NCI-H2227 (cell line): Measurements from ENCODE around the gene NSUN3.
A peak's percentile ranks its signal among the peaks of the same experiment; 100 is the strongest.
"Not testable (repeated sequence)": the region's sequence is repeated elsewhere in the genome, so short reads cannot be mapped to it uniquely, and the experiment has no call there.

Experiments
- DNase-seq: peaks from one replicate; lab custom pipeline; 2025; ENCODE audit not compliant: unreplicated experiment; lab: John Stamatoyannopoulos, UW

The NSUN3 gene

DNA sequence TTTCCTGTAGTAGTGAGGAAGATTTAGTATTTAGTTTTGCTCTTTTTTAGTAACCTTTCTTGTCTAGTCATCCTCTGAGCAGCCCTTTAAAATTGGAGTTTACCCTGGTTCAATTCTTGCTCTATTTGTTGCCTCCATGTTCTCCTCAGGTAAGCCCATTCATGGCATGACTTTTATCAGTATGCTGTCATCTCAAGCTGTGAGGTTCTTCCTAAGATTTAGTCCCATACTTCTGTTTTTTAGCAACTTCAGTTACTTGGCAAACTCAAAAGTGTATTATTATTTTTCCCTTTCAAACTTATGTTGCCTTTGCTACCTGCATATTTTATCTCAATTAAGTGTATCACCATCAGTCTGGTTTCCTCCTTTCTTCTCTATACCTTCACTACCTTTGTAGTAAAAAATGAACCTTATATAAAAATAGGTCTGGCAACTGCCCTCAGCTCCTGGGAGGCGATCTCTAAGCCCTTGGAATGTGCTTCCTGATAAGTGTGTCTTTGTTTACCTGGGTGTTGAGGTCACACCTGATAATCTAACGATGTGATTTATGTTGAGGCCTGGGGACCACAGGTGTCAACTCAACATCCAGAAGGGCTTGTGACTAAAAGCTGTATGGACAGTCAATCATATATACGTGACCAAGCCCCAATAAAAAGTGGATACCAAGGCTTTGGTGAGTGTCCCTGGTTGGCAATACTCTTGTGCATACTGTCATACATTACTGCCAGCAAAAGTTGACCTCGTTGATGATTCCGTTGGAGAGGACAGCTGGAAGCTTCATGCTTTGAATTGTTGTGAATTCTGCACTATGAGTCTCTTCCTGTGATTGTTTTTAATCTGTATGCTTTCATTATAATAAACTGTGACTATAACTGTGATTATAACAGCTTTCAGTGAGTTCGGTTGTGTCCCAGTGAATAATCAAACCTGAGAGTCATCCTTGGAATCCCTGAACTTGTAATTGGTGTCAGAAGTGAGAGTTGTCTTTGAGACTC, 3.9 kb downstream of the NSUN3 start:
- DNase-seq: no peak

DNA sequence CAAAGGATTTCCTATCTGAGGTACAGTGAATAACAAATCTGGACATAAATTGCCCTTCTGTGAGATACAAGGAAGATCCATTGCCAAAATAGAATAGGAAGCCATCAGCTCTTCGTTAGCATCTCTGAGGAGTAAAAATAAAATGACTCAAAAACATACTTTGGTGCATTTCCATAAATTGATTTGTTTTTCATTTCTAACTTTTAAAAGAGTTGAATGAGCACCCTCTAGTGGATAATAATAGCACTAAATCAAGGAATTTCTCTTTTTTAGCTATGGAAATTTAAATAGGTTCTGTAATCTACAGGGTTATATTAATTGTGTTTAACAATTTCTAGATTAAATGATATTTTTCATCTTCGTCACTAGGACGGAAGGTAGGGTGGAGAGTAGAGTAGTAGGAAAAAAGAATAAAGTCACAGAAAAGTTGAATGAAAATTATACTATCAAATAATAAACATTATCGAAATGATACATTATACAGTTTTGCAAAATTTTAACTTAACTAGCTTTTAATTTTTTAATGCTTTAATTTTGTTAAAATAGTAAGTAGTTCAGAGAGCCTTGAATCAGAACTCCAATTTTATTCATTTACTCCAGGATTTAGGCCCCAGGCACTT, 6.4 kb downstream of the NSUN3 start:
- DNase-seq: peak; percentile 15

DNA sequence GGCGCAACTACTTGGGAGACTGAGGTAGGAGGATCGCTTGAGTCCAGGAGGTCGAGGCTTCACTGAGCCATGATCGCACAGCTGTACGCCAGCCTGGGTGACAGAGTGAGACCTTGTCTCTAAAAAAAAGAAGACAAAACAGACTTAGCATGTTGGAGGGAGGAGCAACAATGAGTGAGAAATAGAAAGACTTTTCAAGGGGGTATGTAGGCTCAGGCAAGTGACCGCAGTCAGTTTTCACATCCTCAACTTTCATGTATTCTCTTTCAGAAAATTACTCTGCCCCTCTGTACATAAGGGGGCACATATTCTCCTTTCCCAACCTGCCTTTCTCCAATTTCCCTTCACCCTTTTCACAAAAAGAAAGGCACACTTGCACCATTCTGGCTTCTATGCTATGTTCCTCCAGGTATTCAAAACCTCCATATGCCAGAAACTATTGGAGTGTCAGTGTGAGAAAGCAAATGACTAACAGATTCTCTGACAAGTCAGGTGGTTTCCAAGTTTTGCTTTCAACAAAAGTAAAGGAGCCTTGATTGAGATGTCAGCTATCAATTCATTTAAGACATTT, 7.6 kb downstream of the NSUN3 start:
- DNase-seq: no peak

DNA sequence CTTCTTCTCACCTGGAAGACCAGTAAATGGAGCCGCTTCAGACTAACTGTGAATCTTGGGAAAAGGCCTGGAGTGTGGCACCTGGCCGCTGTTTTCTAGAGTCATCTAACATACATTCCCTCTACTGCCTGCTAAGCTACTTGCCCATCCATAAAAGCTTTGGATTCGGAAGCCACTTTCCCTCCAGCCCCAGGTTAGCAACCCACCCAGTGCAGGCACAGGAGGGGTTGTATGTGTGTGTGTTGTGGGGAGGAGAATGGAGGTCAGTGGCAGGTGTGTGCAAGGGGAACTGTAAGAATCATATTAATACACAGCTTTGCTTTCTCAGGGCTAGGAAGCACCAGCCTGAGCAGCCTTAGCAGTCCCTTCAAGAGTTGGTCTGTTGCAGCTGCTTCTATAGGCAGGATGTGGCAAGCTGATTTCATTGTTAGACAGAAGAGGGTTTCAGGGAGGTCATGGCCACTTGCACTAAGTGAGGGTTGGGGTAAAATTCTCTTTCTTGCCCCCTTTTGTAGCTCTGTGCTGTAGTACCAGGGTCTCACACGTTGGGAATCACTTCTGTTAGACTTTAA, 8.9 kb downstream of the NSUN3 start:
- DNase-seq: no peak

DNA sequence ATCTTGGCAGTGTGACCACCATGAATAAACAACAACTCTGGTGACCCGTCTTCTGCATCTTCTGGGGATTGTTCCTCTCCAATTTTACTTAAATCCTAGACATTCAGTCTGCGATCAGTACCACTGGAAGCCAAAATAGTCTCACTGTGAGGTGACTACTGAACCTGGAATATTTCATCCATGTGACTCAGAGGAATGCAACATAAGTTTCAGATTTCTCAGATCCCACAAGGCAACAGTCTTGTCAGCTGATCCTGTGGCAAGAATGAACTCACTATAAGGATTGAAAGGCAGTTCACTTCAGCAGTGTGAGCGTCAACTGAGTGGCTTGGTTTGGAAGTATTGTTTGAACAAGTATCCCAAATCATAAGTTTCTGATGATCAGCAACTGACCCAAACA, 13.2 kb downstream of the NSUN3 start:
- no peak for DNase-seq

DNA sequence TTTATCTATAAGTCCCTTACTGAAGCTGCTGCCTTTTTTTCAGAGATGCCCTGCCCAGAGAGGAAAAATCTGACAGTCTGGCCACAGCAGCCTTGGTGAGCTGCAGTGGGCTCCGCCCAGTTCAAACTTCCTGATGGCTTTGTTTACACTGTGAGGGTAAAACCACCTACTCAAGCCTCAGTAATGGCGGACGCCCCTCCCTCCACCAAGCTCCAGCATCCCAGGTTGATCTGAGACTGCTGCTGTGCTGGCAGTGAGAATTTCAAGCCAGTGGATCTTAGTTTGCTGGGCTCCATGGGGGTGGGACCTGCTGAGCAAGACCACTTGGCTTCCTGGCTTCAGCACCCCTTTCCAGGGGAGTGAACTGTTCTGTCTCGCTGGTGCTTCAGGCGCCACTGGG, 17.7 kb downstream of the NSUN3 start:
- peak; percentile 4 for DNase-seq

DNA sequence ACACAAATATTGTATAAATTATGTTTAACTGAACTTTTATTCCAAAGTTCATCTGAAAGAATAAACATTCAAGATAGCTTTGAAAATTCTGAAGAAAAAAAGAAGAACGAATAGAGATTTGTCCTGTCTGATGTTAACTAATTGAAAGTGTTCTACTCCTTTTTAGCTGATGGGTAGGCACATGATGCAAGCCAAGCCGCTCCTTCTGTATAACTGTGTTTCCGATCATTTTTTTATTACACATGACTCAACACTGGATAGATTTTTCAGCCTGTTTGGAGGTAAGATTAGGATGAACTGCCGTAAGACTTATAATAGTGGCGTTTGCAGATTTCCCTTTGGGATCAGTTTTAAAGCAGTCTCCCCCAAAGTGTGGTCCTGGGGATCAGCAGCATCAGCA, 19.0 kb downstream of the NSUN3 start:
- no peak for DNase-seq

DNA sequence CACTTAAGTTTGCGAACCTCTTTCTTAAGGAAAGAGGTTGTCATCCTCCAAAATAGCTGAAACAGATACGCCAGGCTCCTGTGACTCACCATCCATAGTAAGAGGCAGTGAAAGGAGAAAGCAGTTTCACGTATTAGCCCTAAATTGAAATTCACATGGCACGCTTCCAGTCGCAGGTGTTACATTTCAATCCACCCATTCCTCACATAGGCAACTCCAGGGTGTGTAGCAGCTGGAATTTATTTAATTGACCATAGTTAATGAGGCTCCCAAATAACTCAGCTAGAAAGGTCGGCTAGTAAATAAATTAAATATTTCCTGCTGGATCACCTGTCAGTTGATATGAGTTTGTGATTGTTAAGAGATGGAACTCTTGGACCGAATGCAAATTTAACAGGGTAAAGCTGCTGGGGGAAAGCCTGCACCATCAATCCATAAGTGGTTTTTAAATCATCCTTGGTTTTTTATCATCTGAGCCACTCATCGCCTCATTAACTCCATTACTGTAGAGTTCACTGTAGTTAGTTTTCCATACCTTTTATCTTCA, 19.6 kb downstream of the NSUN3 start:
- no peak for DNase-seq

DNA sequence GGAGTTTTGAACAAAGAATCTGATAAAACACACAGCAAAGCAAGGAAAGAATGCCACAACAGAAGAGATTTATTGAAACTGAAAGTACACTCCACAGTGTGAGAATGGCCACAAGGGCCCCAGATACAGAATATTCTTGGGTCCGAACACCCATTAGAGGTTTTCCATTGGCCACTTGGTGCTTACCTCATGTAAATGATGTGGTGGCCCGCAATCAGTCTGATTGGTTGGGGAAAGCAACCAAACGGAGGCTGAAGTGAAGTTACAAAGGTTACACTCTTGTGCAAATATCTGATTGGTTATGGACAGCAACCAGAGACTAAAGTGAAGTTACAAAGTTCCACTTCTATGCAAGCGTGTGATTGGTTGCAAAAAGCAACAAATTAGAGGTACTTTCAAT, 20.4 kb downstream of the NSUN3 start:
- no peak for DNase-seq

DNA sequence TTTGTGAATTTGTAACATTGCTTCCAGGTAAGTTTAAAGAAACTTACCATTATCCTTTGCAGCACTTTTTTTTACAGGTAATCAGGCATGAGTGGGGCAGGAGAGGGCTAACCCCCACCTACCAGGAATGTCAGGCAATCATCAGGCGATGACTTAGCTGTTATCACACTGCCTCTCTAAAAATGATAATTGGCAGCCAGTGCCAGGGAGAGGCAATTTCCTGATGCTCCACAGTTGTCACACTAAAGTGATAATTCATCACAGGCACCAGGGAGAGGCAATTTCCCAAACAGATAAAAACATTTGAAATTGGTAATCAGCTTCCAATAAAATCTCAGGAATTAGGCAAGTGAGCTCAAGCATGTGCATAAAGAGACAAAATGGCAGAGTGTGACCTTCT, 26.3 kb downstream of the NSUN3 start:
- no peak for DNase-seq

DNA sequence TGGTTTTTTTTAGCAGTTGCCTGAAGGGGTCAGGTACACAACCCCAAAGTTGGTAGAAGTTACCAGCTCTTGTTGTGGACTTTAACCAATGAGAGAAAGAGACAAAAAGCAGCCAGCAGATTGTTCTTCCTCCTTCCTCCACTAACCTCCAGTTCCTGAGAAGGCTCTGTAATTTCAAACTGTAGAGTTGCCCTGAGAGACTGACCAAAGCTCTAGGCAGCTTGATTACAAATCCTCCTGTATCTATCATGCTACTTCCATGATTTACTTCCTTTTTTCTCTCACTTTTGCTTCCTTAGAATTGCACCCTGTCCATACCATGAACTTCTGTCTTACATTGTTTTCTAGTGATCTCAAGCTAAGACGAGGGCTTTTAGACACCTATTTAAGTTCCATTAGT, 29.2 kb downstream of the NSUN3 start:
- no peak for DNase-seq

DNA sequence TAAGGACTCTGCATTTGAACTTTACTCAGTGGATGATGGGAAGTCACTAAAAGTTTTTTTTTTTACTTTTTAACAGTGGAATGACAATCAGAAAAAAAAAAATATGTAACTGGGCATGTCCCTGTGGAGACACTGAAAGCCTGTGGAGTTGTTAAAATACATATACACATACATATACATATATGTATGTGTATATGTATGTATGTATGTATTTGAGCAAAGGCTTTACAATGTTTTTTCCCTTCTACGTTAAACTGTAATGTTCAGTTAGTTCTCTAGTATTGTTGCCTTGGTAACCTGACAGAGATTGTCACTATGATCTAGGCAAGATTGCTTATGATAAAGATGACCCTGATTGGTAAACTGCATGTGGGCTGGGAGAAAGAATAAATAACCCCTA, 30.3 kb downstream of the NSUN3 start:
- DNase-seq: no peak

DNA sequence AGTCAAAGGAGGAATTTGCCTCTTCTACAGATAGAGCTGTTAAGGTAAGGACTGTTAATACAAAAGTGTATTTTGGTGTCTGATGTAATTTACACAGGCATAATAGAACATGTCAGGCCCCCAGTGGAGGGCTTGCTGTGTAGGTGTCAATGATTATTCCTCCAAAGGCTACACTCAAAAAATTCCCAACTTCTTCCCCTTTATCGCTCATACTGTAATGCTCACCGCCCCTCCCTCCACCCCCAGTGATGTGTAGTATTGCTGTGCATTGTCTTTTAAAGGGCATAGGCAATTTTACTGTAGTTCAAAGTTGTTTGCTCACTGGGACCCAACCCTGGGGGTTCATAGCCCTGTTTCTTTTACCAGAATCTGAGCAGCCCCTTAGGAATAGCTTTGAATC, 32.2 kb downstream of the NSUN3 start:
- no peak for DNase-seq

DNA sequence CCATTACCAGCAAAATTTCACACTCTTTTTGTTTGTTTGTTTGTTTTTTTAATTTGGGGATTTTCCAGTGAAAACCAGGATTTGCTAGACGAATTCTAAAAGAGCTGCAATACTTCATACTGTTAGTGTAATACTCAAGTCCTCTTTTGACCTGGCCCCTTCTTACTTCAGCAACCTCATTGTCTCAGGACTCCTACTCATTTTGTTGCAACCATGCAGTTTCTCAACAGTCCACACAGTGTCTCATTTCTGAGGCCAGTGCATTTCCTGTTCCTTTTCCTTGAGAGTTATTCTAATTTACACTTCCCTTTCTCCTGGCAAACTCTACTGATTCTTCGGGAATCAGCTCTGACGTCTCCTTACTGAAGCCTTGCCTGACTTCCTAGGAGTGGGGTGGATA, 35.6 kb downstream of the NSUN3 start:
- no peak for DNase-seq

DNA sequence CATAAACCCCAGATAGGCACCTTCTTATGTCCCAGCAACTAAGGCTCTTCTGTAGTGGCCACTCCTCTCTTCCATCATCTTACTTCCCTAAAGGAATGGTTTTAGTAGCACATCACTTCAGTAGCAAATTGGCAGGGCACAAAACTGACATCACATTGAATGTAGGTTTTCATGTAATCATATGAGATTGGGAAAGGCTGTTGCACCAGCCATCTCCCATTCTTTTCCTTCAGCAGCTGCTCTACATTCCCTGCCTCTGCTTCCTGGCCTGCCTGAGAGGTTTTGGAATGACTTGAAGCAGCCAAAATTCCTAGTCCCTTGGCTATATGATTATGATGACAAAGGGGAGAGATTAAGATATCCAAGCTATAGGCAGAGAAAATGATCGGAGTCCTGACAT, 36.5 kb downstream of the NSUN3 start:
- DNase-seq: no peak

DNA sequence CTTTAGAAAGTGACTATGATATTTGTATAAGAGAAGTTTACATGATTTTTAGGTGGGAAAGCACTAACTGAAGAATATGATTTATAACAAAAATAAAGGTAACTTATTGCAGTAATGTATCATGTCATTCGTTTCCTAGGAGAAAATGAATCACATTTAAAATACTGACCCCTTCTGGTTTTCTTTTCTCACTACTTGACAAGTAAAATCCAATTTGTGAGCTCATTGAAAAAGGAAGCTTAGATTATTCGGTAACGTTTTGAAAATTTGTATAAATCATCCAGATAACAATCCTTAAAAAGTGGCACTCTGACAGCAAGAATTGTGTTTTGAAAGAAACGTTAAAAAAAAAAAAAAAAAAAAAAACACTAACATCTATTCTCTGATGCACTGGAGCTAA, 39.0 kb downstream of the NSUN3 start:
- DNase-seq: no peak

DNA sequence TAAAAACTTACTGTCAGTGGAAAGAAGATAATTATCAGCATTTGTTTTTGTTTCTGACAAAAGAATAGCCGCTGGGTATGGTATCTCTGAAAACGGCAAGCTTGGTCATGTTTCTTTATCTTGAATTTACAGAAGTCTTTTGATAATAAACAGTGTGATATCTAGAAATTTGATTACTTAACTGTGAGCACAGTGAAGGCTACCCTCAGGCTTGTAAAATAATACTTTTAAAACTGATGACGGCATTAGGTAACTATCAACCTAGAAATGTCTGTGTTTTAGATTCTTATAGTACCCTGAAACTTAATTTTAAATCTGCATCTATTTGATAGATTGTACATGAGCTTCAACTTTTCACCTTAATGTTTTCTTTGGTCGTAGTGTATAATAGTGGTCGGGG, 43.4 kb downstream of the NSUN3 start:
- no peak for DNase-seq

DNA sequence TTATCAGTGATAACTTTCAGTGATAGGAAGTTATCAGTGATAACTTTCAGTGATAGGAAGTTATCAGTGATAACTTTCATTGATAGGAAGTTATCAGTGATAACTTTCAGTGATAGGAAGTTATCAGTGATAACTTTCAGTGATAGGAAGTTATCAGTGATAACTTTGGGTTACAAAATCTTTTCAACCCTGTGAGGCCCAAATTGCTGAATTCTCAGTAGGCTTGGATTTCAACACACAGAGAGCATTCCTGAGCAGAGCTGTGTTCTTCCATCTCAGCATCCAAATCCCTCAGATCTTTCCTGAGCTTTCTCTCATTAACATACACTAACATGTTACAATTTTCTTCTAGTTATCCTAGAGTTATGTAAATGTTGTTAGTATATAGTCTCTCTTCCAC, 47.4 kb downstream of the NSUN3 start:
- not testable (repeated sequence) for DNase-seq

DNA sequence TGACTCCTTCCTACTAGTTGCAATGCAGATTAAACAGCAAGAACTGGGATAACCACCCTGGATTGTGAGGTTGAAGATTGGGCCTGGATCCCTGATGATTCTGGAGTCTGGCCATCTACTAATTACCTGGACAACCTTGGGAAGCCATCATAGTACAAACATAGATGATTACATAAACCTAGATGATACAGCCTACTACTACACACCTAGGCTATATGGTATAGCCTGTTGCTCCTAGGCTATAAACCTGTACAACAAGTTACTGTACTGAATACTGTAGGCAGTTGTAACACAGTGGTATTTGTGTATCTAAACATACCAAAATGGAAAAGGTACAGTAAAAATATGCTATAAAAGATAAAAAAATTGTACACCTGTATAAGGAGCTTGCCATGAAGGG, 48.0 kb downstream of the NSUN3 start:
- no peak for DNase-seq

DNA sequence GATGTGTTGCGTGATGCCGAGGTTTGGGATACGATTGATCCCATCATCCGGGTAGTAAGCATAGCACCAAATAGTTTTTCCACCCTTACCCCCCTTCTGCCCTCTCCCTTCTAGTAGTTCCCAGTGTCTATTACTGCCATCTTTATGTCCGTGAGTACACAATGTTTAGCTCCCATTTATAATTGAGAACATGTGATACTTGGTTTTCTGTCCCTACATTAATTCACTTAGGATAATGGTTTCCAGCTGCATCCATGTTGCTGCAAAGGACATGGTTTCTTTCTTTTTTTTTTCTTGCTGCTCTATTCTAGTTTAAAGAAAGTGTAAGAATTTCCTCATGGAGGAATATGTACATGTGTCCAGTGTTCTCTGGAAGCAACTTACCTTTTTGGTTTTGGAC, 51.8 kb downstream of the NSUN3 start:
- no peak for DNase-seq

DNA sequence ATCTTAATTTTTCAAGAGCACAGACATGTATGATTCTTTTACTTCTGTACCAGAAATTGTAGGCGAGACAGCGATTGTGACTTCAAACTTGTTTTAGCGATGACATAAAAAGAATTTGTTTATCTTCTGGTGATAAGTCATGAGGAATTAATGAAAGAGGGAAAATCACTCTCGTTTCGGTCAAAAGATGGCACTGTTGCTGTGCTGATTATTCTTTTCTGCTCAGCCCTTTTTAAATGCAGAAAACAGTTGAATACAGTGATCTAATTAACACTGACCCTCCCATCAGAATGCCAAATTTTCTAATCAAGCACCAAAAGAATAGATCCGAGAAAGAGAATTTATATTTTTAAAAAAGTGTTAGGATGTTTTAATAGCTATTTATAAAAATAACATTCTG, 52.6 kb downstream of the NSUN3 start:
- peak; percentile 1 for DNase-seq

DNA sequence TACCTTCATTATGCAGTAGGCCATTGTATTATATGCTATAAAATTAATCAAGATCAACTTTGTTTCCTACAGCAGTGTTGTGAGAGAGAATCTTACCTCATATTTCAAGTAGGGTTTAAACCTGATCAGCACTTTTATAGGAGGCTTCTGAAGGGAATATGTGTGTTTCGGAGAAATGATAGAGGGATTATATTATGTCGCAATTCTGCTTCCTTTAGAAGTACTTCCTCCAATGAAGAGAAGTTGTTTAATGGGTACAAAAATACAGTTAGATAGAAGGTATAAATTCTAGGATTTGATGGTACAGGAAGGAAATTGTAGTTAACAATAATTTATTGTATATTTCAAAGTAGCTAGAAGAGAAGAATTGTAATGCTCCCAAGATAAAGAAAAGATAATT, 54.9 kb downstream of the NSUN3 start:
- no peak for DNase-seq
